Neuron (in vitro differentiated cells): ENCODE measurements around the gene EFHB.
"Not testable (repeated sequence)": the region's sequence is repeated elsewhere in the genome, so short reads cannot be mapped to it uniquely, and the experiment has no call there.

Experiments used
- H2AFZ ChIP-seq: one replicate; pipeline ENCODE4 v1.6.1; 2013; ENCODE audit warnings: low read depth, mild to moderate bottlenecking, inconsistent platforms, low read length, moderate library complexity
- H3K27me3 ChIP-seq: one replicate; pipeline ENCODE4 v1.6.1; 2013; ENCODE audit warnings: low read length; ENCODE audit not compliant: insufficient read depth
- H3K36me3 ChIP-seq: one replicate; pipeline ENCODE4 v1.6.1; 2013; ENCODE audit warnings: low read length; ENCODE audit not compliant: insufficient read depth
- H3K4me1 ChIP-seq: one replicate; pipeline ENCODE4 v1.6.1; 2013; ENCODE audit warnings: low read length; ENCODE audit not compliant: insufficient read depth
- H3K4me3 ChIP-seq: 2 replicates; pipeline ENCODE4 v1.5.1; 2013; ENCODE audit warnings: mild to moderate bottlenecking, low read length, moderate library complexity
- H3K9me3 ChIP-seq: one replicate; pipeline ENCODE4 v1.6.1; 2013; ENCODE audit warnings: low read length

EFHB gene

DNA sequence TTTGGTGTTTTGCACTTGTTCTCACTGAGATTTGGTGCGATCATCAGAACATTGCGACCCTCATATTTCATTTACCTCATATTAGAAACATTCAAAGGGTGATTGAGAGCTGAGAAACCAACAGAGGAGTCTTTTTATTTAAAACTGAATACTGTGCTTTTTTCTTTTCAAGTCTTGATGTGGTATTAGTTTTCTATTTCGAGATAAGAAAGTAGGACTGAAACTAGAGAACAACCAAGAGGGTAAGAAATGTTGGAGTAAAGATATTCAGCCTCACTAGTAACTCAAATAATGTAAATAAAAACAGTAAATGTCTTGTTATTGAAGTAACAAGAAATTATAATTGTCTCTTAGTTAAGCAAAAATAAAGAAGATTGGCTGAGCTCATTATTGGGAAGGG lies 26.5 kb downstream of the EFHB start:
- no peaks in the 10 kb centered on the region for H3K4me1 ChIP-seq

DNA sequence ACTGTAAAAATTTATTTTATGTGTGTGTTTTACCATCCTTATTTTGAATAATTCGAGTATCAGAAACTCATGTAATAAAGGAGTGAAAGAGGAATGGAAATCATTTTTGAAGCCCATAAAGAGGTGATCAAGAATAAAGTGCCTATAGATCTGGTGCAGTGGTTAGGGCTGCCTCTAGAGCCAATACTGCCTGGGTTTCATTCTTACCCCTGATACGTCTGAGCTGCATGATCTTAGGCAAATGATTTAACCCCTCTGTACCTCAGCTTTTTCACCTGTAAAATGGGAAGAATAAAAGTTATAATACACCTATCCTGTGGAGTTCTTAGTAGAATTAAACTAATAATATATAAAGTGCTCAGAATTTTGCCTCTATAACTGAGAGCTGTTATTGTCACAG lies 30.4 kb downstream of the EFHB start:
- H3K36me3 ChIP-seq = no peaks in the 10 kb centered on the region
- H3K27me3 ChIP-seq = no peaks in the 10 kb centered on the region
- peaks cover 5% of the 10 kb centered on the region for H3K4me1 ChIP-seq
- no peaks in the 10 kb centered on the region for H3K9me3 ChIP-seq
- H2AFZ ChIP-seq = no peak overlapping the region
- H3K4me3 ChIP-seq = no peak overlapping the region

More for the DNA sequence above, 26.5 kb downstream of the EFHB start:
- no peaks in the 10 kb centered on the region for H3K36me3 ChIP-seq
- peaks cover 2% of the 10 kb centered on the region for H3K9me3 ChIP-seq
- H3K4me3 ChIP-seq = no peak overlapping the region
- no peak overlapping the region for H2AFZ ChIP-seq
- H3K27me3 ChIP-seq = no peaks in the 10 kb centered on the region

- Histone ChIP-seq H2AFZ (no peak overlapping the region), H3K4me1 (peaks cover 11% of the 10 kb centered on the region), H3K36me3 (no peaks in the 10 kb centered on the region), H3K27me3 (no peaks in the 10 kb centered on the region), H3K9me3 (no peaks in the 10 kb centered on the region), H3K4me3 (no peak overlapping the region)
Measured at GRCh38 chr3:19901918-19902317, 32.1 kb downstream of the EFHB start.

DNA sequence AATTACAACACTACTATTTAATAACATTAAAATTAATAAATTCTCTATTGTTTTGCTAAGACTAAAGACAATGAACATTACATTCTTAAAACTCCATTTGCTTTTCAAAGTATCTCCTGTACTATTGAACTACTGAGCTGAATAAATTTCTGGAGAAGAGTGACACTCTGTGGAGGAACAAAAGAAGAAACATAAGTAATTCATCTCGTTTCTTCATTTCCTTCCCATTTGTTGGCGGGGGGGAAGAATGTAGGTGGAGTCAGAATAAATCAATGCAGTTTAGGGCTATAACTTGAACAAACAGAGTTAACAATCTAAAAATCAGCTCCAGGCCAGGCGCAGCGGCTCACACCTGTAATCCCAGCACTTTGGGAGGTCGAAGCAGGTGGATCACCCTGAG lies 32.7 kb downstream of the EFHB start:
- Histone ChIP-seq H3K4me1 (peaks cover 11% of the 10 kb centered on the region), H2AFZ (no peak overlapping the region), H3K27me3 (no peaks in the 10 kb centered on the region), H3K9me3 (no peaks in the 10 kb centered on the region), H3K4me3 (no peak overlapping the region), H3K36me3 (no peaks in the 10 kb centered on the region)

DNA sequence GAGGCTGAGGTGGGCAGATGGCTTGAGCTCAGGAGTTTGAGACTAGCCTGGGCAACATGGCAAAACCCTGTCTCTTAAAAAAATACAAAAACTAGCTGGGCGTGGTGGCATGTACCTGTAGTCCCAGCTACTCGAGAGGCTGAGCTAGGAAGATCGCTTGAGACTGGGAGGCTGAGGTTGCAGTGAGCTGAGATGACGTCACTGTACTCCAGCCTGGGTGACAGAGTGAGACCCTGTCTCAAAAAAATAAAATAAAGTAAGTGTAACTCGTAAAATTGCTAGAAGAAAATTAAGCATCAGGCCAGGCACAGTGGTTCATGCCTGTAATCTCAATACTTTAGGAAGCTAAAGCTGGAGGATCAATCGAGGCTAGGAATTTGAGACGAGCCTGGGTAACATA lies 34.2 kb downstream of the EFHB start:
- not testable (repeated sequence) for H3K27me3 ChIP-seq, H3K36me3 ChIP-seq, H3K4me3 ChIP-seq, H3K9me3 ChIP-seq, H2AFZ ChIP-seq
- H3K4me1 ChIP-seq = peaks cover 11% of the 10 kb centered on the region

DNA sequence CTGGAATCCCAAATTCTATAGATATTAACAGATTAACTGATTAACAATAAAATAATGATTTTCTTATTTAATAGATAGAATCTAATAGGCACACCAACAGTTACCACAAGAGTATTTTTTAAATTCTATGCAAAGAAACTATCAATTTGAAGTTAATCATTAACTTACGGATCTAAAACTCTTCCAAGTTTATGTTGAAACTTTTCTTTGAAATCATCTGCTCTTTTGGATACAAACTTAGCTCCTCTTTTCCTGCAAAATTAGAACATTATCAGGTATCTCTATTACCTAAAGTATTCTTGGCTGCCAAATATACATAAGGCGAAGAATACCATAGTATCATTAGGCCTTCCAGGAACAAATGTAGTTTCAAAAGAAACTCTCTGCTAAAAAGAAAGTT lies 34.8 kb downstream of the EFHB start:
- H3K9me3 ChIP-seq = no peaks in the 10 kb centered on the region
- peaks cover 11% of the 10 kb centered on the region for H3K4me1 ChIP-seq
- H2AFZ ChIP-seq = no peak overlapping the region
- H3K4me3 ChIP-seq = no peak overlapping the region
- H3K27me3 ChIP-seq = no peaks in the 10 kb centered on the region
- H3K36me3 ChIP-seq = no peaks in the 10 kb centered on the region

- Histone ChIP-seq H3K27me3 (no peaks in the 10 kb centered on the region), H3K4me3 (no peak overlapping the region), H3K4me1 (peaks cover 11% of the 10 kb centered on the region), H3K36me3 (no peaks in the 10 kb centered on the region), H3K9me3 (no peaks in the 10 kb centered on the region), H2AFZ (peak overlapping the region; percentile 22)
Measured at GRCh38 chr3:19898721-19899120, 35.3 kb downstream of the EFHB start.

DNA sequence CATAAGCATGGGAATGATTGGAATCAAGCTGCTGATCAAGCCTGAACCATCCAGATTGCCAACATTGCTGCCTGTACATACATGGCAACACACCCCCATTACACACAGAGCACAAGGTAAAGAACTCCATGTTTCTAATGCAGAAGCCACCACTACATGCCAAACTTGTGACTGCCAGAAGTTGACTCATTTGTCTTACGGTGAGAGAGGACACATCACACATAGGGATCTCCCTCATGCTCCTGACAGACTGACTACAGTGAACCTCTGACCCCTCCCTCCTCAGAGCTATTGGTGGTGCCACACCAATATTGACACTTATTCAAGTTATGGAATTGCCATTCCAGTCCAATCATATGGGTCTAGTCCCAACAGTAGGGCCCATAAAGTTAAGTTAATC lies 42.3 kb downstream of the EFHB start:
- no peaks in the 10 kb centered on the region for H3K9me3 ChIP-seq
- no peaks in the 10 kb centered on the region for H3K4me1 ChIP-seq
- H3K36me3 ChIP-seq = no peaks in the 10 kb centered on the region
- no peaks in the 10 kb centered on the region for H3K27me3 ChIP-seq
- no peak overlapping the region for H3K4me3 ChIP-seq
- H2AFZ ChIP-seq = no peak overlapping the region

GRCh38 chr3:19888428-19889152 lies 45.4 kb downstream of the EFHB start:
- H3K9me3 ChIP-seq = no peaks in the 10 kb centered on the region
- no peak overlapping the region for H2AFZ ChIP-seq
- H3K27me3 ChIP-seq = no peaks in the 10 kb centered on the region
- H3K4me3 ChIP-seq = no peak overlapping the region
- H3K36me3 ChIP-seq = no peaks in the 10 kb centered on the region
- no peaks in the 10 kb centered on the region for H3K4me1 ChIP-seq

DNA sequence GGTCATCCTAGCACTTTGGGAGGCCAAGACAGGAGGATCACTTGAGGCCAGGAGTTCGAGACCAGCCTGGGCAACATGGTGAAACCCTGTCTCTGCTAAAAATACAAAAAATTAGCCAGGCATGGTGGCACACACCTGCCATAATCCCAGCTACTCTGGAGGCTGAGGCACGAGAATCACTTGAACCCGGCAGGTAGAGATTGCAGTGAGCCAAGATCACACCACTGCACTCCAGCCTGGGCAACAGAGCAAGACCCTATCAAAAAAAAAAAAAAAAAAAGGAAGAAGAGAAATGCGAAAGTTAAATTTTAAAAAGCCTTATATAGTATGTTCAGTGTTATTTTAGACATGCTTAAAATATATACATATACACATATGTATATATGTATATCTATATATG lies 46.9 kb downstream of the EFHB start:
- not testable (repeated sequence) for H2AFZ ChIP-seq, H3K4me1 ChIP-seq, H3K36me3 ChIP-seq, H3K27me3 ChIP-seq, H3K9me3 ChIP-seq, H3K4me3 ChIP-seq

DNA sequence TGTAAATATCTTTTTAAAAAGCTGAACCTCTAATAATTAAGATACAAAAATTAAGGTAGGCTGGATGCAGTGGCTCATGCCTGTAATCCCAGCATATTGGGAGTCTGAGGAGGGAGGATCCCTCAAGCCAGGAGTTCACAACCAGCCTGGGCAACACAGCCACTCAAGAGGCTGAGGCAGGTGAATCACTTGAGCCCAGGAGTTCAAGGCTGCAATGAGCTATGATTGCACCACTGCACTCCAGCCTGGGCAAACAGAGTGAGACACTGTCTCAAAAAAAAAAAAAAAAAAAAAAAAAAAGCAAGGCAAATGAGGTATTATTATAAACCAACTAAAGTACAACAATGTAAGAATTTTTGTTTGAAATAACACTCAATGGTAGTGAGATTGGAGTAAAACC lies 47.6 kb downstream of the EFHB start:
- Histone ChIP-seq H3K36me3 (no peaks in the 10 kb centered on the region), H3K9me3 (no peaks in the 10 kb centered on the region), H3K4me1 (no peaks in the 10 kb centered on the region), H3K4me3 (no peak overlapping the region), H2AFZ (no peak overlapping the region), H3K27me3 (no peaks in the 10 kb centered on the region)

DNA sequence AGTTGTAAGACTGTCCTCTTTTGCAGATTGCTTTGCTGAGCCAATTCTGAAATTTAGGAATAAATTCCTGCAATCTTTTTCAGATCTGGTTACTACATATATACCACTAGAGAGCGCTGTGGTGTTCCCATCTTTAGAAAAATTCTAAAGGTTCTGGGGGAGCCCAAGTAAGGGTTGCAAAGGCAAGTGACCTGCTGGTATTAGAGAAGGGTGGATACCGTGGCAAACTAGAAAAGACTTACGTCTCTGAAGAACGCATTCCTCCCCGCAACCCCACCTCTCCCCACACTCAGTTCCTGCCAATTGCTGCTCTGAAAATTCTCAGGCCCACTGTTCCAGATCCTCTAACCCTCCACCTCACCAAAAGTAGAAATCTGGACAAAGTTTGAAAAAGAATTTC lies 48.5 kb downstream of the EFHB start:
- Histone ChIP-seq H3K9me3 (no peaks in the 10 kb centered on the region), H2AFZ (no peak overlapping the region)

GRCh38 chr3:19881852-19882251 lies 52.2 kb downstream of the EFHB start:
- Histone ChIP-seq H3K4me3 (no peak overlapping the region), H3K36me3 (no peaks in the 10 kb centered on the region), H2AFZ (no peak overlapping the region), H3K4me1 (peaks cover 4% of the 10 kb centered on the region), H3K27me3 (no peaks in the 10 kb centered on the region), H3K9me3 (no peaks in the 10 kb centered on the region)

More for the DNA sequence above, 48.5 kb downstream of the EFHB start:
- Histone ChIP-seq H3K4me3 (no peak overlapping the region), H3K27me3 (no peaks in the 10 kb centered on the region), H3K36me3 (no peaks in the 10 kb centered on the region), H3K4me1 (peaks cover 4% of the 10 kb centered on the region)

GRCh38 chr3:19881036-19881435 lies 53.0 kb downstream of the EFHB start:
- H3K27me3 ChIP-seq = no peaks in the 10 kb centered on the region

More at GRCh38 chr3:19881036-19881435, 53.0 kb downstream of the EFHB start:
- peaks cover 4% of the 10 kb centered on the region for H3K4me1 ChIP-seq
- no peak overlapping the region for H3K4me3 ChIP-seq
- H3K9me3 ChIP-seq = no peaks in the 10 kb centered on the region
- H2AFZ ChIP-seq = no peak overlapping the region
- H3K36me3 ChIP-seq = no peaks in the 10 kb centered on the region
